Fibroblast of lung (primary cell): Measurements from ENCODE around the gene PLA2G4C. TPM values are rescaled to one million over a fixed set of nuclear protein-coding genes. Genes with fewer than 3 reads are reported as not detected.

Experiments
- DNase-seq, 2 donors: peaks; one replicate each; pipeline versions ENCODE4 v3.0.0 to v3.0.0-alpha.2; 2010; ENCODE audit warnings: low read depth in 2 of 2
- H2AFZ ChIP-seq: 2 replicates; pipeline ENCODE4 v1.5.1; 2012; ENCODE audit warnings: low read length, control low read depth, inconsistent platforms
- H3K27ac ChIP-seq: 2 replicates; pipeline ENCODE4 v1.5.1; 2011; ENCODE audit warnings: low read length, control low read depth; ENCODE audit not compliant: insufficient read depth
- H3K27me3 ChIP-seq: 2 replicates; pipeline ENCODE4 v1.5.1; 2011; ENCODE audit warnings: mild to moderate bottlenecking, low read length; ENCODE audit not compliant: control insufficient read depth, insufficient read depth
- H3K36me3 ChIP-seq: 2 replicates; pipeline ENCODE4 v1.5.1; 2011; ENCODE audit warnings: low read length; ENCODE audit not compliant: control insufficient read depth, insufficient read depth
- H3K4me1 ChIP-seq: 2 replicates; pipeline ENCODE4 v1.5.1; 2011; ENCODE audit warnings: low read length; ENCODE audit not compliant: control insufficient read depth, insufficient read depth; ENCODE audit errors: extremely low read depth
- H3K4me2 ChIP-seq: 2 replicates; pipeline ENCODE4 v1.5.1; 2011; ENCODE audit warnings: low read length, control low read depth; ENCODE audit not compliant: insufficient read depth; ENCODE audit errors: extremely low read depth
- H3K4me3 ChIP-seq, 4 experiments: fragments of 200-600 bp in 1 of 4; sonication (generic) in 1 of 4; replicated peaks in 1 of 4; 2 replicates each; pipeline ENCODE4 v1.5.1; 2011 to 2016; ENCODE audit warnings: low read length in 4 of 4, low read depth in 3 of 4, mild to moderate bottlenecking in 3 of 4, control low read depth in 2 of 4, inconsistent platforms in 1 of 4, mixed read lengths in 1 of 4; ENCODE audit not compliant: insufficient read depth in 1 of 4; ENCODE audit errors: control extremely low read depth in 1 of 4
- H3K79me2 ChIP-seq: 2 replicates; pipeline ENCODE4 v1.5.1; 2012; ENCODE audit warnings: mild to moderate bottlenecking, low read length, inconsistent platforms; ENCODE audit not compliant: control insufficient read depth, insufficient read depth
- H3K9ac ChIP-seq: 2 replicates; pipeline ENCODE4 v1.5.1; 2011; ENCODE audit warnings: mild to moderate bottlenecking, low read length, control low read depth; ENCODE audit not compliant: insufficient read depth
- H3K9me3 ChIP-seq: 2 replicates; pipeline ENCODE4 v1.5.1; 2012; ENCODE audit warnings: low read depth, low read length; ENCODE audit not compliant: control insufficient read depth, insufficient read depth
- H4K20me1 ChIP-seq: 2 replicates; pipeline ENCODE4 v1.5.1; 2011; ENCODE audit warnings: low read length; ENCODE audit not compliant: control insufficient read depth, insufficient read depth; ENCODE audit errors: extremely low read depth
- EZH2 ChIP-seq: IDR thresholded peaks from 2 replicates; pipeline ENCODE4 v1.5.1; 2012; ENCODE audit warnings: low read length, control low read depth, mild to moderate bottlenecking; ENCODE audit errors: missing control alignments
- polyA plus RNA-seq, 2 donors: library from polyadenylated mRNA; depleted of rRNA in 1 of 2; stranded (reverse) in 1 of 2; unstranded in 1 of 2; fragments of >200 nt; gene quantifications; 2 replicates each; pipeline ENCODE4 v1.2.1, GENCODE V29; 2011 to 2012; ENCODE audit warnings: missing spikeins in 1 of 2
- total RNA-seq: library from RNA; depleted of rRNA; stranded (reverse); fragments of >200 nt; gene quantifications from 2 replicates; pipeline ENCODE4 v1.2.1, GENCODE V29; 2014
- TF ChIP-seq, protein P1 (sequence below), 2 donors: IDR thresholded peaks in 1 of 2; conservative IDR thresholded peaks in 1 of 2; 1 replicate in 1 of 2; 2 replicates in 1 of 2; pipeline ENCODE4 v1.5.1; 2011 to 2012; ENCODE audit warnings: low read length in 2 of 2, control low read depth in 1 of 2, inconsistent platforms in 1 of 2, low read depth in 1 of 2, mild to moderate bottlenecking in 1 of 2

PLA2G4C gene
- total and polyA plus RNA-seq, 2 donors (not counting 1 experiment from before 2014, with no cell fraction given): 4.6 to 31.9 TPM

DNA sequence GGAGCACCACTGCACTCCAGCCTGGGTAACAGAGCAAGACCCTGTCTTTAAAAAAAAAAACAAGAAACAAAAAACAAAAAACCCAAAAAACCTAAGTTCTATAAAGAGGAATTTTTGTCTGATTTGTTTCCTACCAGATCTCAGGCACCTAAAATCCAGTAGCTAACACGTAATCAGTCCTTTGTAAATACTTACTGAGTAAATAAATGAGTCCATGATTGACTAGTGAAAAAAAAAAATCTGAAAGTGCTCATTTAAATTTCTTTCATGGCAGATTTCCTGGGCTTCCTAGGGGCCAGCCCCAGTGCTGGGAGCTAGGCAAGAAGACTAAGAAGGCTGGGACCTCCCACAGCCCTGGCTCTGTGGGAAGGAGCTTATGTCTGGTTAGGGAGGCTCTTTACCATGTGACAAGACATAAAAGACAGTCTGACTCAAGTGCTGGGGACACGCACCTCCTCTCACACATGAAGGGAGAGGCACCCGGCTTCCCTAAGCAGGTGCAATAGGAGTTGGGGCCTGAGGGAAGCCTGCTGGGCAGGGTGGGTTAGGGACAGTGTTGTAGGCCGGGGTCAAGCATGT is 37.1 kb upstream of the PLA2G4C start:
- H3K36me3 ChIP-seq: peaks cover 4% of the 10 kb centered on the region
- DNase-seq: no peak
- H4K20me1 ChIP-seq: no peaks in the 10 kb centered on the region
- no peak overlapping the region for H3K27ac ChIP-seq
- H3K4me3 ChIP-seq: no peak overlapping the region
- H3K79me2 ChIP-seq: no peaks in the 10 kb centered on the region
- no peak overlapping the region for H2AFZ ChIP-seq
- H3K9ac ChIP-seq: no peak overlapping the region
- no peaks in the 10 kb centered on the region for H3K27me3 ChIP-seq
- no peaks in the 10 kb centered on the region for H3K9me3 ChIP-seq
- no peak for TF ChIP-seq EZH2
- TF ChIP-seq, protein P1, sequence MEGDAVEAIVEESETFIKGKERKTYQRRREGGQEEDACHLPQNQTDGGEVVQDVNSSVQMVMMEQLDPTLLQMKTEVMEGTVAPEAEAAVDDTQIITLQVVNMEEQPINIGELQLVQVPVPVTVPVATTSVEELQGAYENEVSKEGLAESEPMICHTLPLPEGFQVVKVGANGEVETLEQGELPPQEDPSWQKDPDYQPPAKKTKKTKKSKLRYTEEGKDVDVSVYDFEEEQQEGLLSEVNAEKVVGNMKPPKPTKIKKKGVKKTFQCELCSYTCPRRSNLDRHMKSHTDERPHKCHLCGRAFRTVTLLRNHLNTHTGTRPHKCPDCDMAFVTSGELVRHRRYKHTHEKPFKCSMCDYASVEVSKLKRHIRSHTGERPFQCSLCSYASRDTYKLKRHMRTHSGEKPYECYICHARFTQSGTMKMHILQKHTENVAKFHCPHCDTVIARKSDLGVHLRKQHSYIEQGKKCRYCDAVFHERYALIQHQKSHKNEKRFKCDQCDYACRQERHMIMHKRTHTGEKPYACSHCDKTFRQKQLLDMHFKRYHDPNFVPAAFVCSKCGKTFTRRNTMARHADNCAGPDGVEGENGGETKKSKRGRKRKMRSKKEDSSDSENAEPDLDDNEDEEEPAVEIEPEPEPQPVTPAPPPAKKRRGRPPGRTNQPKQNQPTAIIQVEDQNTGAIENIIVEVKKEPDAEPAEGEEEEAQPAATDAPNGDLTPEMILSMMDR (conservative IDR thresholded peaks at IDR 0.05 in 1 of 2, IDR thresholded peaks at IDR 0.05 in 1 of 2; ENCODE audit: low read depth in 1 of 2, low read length in 2 of 2): no peak
- no peak overlapping the region for H3K4me2 ChIP-seq
- H3K4me1 ChIP-seq: no peaks in the 10 kb centered on the region

DNA sequence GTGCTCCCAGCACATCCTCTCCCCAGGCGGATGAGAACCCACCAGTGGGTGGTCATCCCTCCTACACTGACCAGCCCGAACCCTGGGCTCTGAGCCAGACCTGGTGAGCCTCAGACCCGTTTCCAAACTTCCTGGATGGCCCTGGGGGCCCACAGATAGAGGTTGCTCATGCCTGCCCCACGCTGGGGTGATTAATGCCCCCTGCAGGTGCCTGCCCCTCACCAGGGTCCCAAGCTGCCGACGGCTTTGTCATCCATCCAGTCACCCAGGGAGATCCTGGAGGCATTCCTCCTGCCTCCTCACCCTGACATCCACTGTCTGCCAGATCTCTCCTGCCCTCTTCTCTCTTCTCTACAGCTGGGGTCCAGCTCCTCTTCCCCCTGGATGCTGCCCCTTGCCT is 28.4 kb upstream of the PLA2G4C start:
- no peak overlapping the region for H3K27ac ChIP-seq
- H3K9me3 ChIP-seq: no peaks in the 10 kb centered on the region
- H3K4me1 ChIP-seq: no peaks in the 10 kb centered on the region
- no peak overlapping the region for H3K4me2 ChIP-seq
- H3K9ac ChIP-seq: no peak overlapping the region
- no peak overlapping the region for H2AFZ ChIP-seq
- DNase-seq: no peak
- no peak for TF ChIP-seq EZH2
- TF ChIP-seq, protein P1 (conservative IDR thresholded peaks at IDR 0.05 in 1 of 2, IDR thresholded peaks at IDR 0.05 in 1 of 2; ENCODE audit: low read depth in 1 of 2, low read length in 2 of 2): no peak
- H3K36me3 ChIP-seq: no peaks in the 10 kb centered on the region
- no peaks in the 10 kb centered on the region for H3K27me3 ChIP-seq
- no peaks in the 10 kb centered on the region for H3K79me2 ChIP-seq
- no peaks in the 10 kb centered on the region for H4K20me1 ChIP-seq
- no peak overlapping the region for H3K4me3 ChIP-seq

DNA sequence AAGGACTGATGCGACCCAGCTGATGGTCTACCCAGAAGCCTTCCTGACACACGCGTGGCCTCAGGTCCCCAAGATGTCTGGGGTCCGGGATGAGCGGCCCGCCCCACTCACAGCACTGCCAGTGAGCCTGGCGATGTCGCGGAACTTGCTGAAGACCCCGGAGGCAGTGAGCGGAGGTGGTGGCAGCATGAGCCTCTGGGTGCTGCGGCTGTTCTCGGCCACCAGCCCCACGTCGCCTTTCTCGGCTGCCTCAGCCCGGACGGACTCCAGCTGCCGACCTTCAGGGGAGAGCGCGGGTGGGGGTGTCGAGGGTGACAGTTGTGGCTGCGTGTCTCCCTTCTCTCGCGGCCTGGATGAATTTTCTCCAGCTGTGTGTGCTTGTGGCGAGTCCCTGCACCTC is 26.8 kb upstream of the PLA2G4C start:
- no peak for TF ChIP-seq EZH2
- TF ChIP-seq, protein P1 (conservative IDR thresholded peaks at IDR 0.05 in 1 of 2, IDR thresholded peaks at IDR 0.05 in 1 of 2; ENCODE audit: low read depth in 1 of 2, low read length in 2 of 2): no peak
- Histone ChIP-seq H3K4me1 (no peaks in the 10 kb centered on the region), H4K20me1 (no peaks in the 10 kb centered on the region), H3K79me2 (no peaks in the 10 kb centered on the region), H3K27ac (no peak overlapping the region), H3K9me3 (no peaks in the 10 kb centered on the region), H3K27me3 (no peaks in the 10 kb centered on the region), H2AFZ (no peak overlapping the region), H3K4me2 (no peak overlapping the region), H3K9ac (no peak overlapping the region), H3K36me3 (no peaks in the 10 kb centered on the region), H3K4me3 (no peak overlapping the region)
- DNase-seq: no peak
